Heart left ventricle (tissue), 16 donors: ENCODE measurements around the gene MCC. TPM values are rescaled to one million over a fixed set of nuclear protein-coding genes. Genes with fewer than 3 reads are reported as not detected.

Experiments used
- ATAC-seq, 4 donors: fragments of 200-7000 bp; cut with Tn5 transposase; one replicate each; pipeline ENCODE4 v1.9.1; 2020 to 2022; ENCODE audit warnings: moderate library complexity in 4 of 4, mild to moderate bottlenecking in 3 of 4, moderate number of reproducible peaks in 1 of 4
- DNase-seq, 5 donors: peaks; one replicate each; pipeline ENCODE4 v3.0.0-alpha.2; 2020
- H3K27ac ChIP-seq, 12 donors: fragments of 200-600 bp; sonication (generic) in 4 of 12; one replicate each; pipeline versions ENCODE4 v1.5.0 to v1.8.0; 2016 to 2022; ENCODE audit warnings: mild to moderate bottlenecking in 2 of 12
- H3K27me3 ChIP-seq, 9 donors: fragments of 200-600 bp; sonication (generic) in 2 of 9; one replicate each; pipeline versions ENCODE4 v1.5.1 to v1.8.0; 2016 to 2022; ENCODE audit warnings: mild to moderate bottlenecking in 3 of 9
- H3K36me3 ChIP-seq, 9 donors: fragments of 200-600 bp; sonication (generic) in 2 of 9; one replicate each; pipeline versions ENCODE4 v1.5.0 to v1.8.0; 2018 to 2022; ENCODE audit warnings: mild to moderate bottlenecking in 2 of 9
- H3K4me1 ChIP-seq, 12 donors: fragments of 200-600 bp; sonication (generic) in 4 of 12; one replicate each; pipeline versions ENCODE4 v1.5.0 to v1.8.0; 2016 to 2022; ENCODE audit warnings: mild to moderate bottlenecking in 3 of 12
- H3K4me3 ChIP-seq, 12 donors: fragments of 200-600 bp; sonication (generic) in 4 of 12; one replicate each; pipeline versions ENCODE4 v1.5.0 to v1.8.0; 2017 to 2022; ENCODE audit warnings: mild to moderate bottlenecking in 9 of 12, moderate library complexity in 4 of 12
- H3K9me3 ChIP-seq, 12 donors: fragments of 200-600 bp; sonication (generic) in 4 of 12; one replicate each; pipeline versions ENCODE4 v1.5.0 to v1.8.0; 2016 to 2022; ENCODE audit warnings: mild to moderate bottlenecking in 1 of 12
- CTCF ChIP-seq, 12 donors: fragments of 200-600 bp; sonication (generic) in 4 of 12; IDR thresholded peaks; one replicate each; pipeline versions ENCODE4 v1.5.0 to v1.8.0; 2018 to 2022; ENCODE audit warnings: antibody characterized with exemption in 12 of 12, mild to moderate bottlenecking in 5 of 12
- POLR2A ChIP-seq, 2 donors: fragments of 450-650 bp; IDR thresholded peaks; one replicate each; pipeline ENCODE4 v1.6.1; 2017; ENCODE audit warnings: antibody characterized with exemption in 2 of 2, mild to moderate bottlenecking in 2 of 2, moderate library complexity in 2 of 2
- WGBS, 4 donors: extraction: QIAGEN DNeasy Blood & Tissue Kit in 2 of 4; methylation state at CpG; one replicate each; pipeline versions ENCODE4 v1.1.5 to v1.1.7; 2013 to 2018; 5-methylcytosine and 5-hydroxymethylcytosine counted together
- intact Hi-C, 10 donors: fragments of 100-400 bp; cut with DNase I; formaldehyde crosslinking; loops; one replicate each; pipeline versions ENCODE4 v1.11.1 to v1.14.2; 2022
- polyA plus RNA-seq, 2 donors: library from polyadenylated mRNA; stranded (reverse); fragments of 200-250 nt; gene quantifications; one replicate each; pipeline ENCODE4 v1.2.3, GENCODE V29; 2013
- total RNA-seq, 9 donors: library from RNA; depleted of rRNA in 2 of 9; stranded (reverse); fragments of >200 nt in 2 of 9; fragmentation: NEBNext Ultra II Directional in 3 of 9; extraction: Animal tissue kit (Norgen Biotek cat#: 25700) in 3 of 9; gene quantifications; one replicate each; pipeline versions ENCODE4 v1.1.0 to v1.2.4, GENCODE V29; 2016 to 2023
- donor health status: ischemic (EF 13 %, LVEDD 7.1; RV severe dilation, severe dysfunction).
- donor health status: healthy with polysubstance abuse.
- donor health status: DM: no; HTN: yes; CAD: no.
- donor health status: DM: no; HTN: no; CAD: no.
- donor health status: ischemic (EF 25% LVEDD 6.9; RV normal size, moderate dysfunction).
- donor health status: ischemic (EF 25% LVEDD 5.7; RV mildly dilated, moderate dysfunction).
- donor health status: healthy.
- donor health status: DM: yes; HTN: yes; CAD: no.
- donor health status: ischemic (EF 35%, LVEDD 5.7; RV mildly dilated, moderate dysfunction).
- donor health status: nonischemic (EF 11% LVEDD 7.7; RV severe dilation, severe dysfunction).
- donor health status: DM: yes; HTN: yes; CAD: no.
- donor health status: PGD.
- donor health status: ischemic (EF 29% LVEDD 5.4; RV normal size, mild dysfunction).
- donor health status: nonischemic (EF 23%, LVEDD 6.1; RV moderate dilation, normal function).

The MCC gene
- total and polyA plus RNA-seq, 11 donors: 6.1 to 33.8 (median 24.3) TPM

GRCh38 chr5:113448252-113448651 lies 40.0 kb downstream of the MCC start:
- WGBS, 4 donors: 83 to 87% (median 85%) methylated on average over 3 of the region's 3 CpGs
- no peak for TF ChIP-seq CTCF (IDR thresholded peaks at IDR 0.05)
- TF ChIP-seq POLR2A (IDR thresholded peaks at IDR 0.05): no peak
- Histone ChIP-seq H3K27ac (no peak overlapping the region), H3K4me1 (peaks cover 0 to 10% (median 0%) of the 10 kb centered on the region in 12 donors), H3K36me3 (no peaks in the 10 kb centered on the region), H3K27me3 (no peaks in the 10 kb centered on the region), H3K4me3 (no peak overlapping the region), H3K9me3 (peaks cover 0 to 14% (median 0%) of the 10 kb centered on the region in 12 donors)
- DNase-seq (no peak), ATAC-seq (no peak)
- intact Hi-C loops: no loop called here

GRCh38 chr5:113447498-113448050 lies 40.7 kb downstream of the MCC start:
- H3K27ac ChIP-seq: no peak overlapping the region
- no peaks in the 10 kb centered on the region for H3K36me3 ChIP-seq
- DNase-seq (no peak), ATAC-seq (peak in 1 of 4 donors; percentile 41)
- peaks cover 0 to 21% (median 0%) of the 10 kb centered on the region in 12 donors for H3K9me3 ChIP-seq
- no peak overlapping the region for H3K4me3 ChIP-seq
- intact Hi-C loops: no loop called here
- WGBS, 4 donors: 54 to 63% (median 57%) methylated on average over 4 of the region's 4 CpGs
- no peaks in the 10 kb centered on the region for H3K27me3 ChIP-seq
- TF ChIP-seq POLR2A (IDR thresholded peaks at IDR 0.05): no peak
- TF ChIP-seq CTCF (IDR thresholded peaks at IDR 0.05): no peak
- H3K4me1 ChIP-seq: peaks cover 0 to 10% (median 0%) of the 10 kb centered on the region in 12 donors

GRCh38 chr5:113446358-113446927 lies 41.8 kb downstream of the MCC start:
- no peak overlapping the region for H3K27ac ChIP-seq
- peaks cover 0 to 10% (median 0%) of the 10 kb centered on the region in 12 donors for H3K4me1 ChIP-seq
- 37 to 47% (median 40%) methylated on average over 2 of the region's 2 CpGs for WGBS, 4 donors
- DNase-seq (no peak), ATAC-seq (peak; percentile 83 to 88 (median 85))
- no peaks in the 10 kb centered on the region for H3K27me3 ChIP-seq
- intact Hi-C loops: no loop called here
- TF ChIP-seq POLR2A (IDR thresholded peaks at IDR 0.05): no peak
- TF ChIP-seq CTCF (IDR thresholded peaks at IDR 0.05): no peak
- H3K9me3 ChIP-seq: peaks cover 0 to 22% (median 0%) of the 10 kb centered on the region in 12 donors
- H3K4me3 ChIP-seq: no peak overlapping the region
- H3K36me3 ChIP-seq: no peaks in the 10 kb centered on the region

DNA sequence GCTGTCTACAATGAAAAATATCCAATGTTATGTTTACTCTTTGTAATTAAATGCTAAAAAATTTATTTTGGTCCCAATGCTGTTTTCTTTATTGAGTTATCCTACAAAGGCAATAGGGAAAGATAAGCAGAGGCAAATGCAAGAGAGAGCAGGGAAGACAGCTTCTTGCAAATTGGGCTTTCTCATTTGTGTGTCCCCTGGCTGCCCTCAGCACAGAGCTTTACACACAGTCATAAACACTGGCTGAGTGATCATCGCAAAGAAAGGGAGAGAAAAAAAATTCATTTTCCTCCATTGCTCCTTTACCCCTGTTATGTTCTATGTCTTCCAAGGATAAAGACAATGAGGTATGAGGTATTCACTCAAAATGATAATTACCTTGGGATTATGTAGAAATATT lies 51.1 kb downstream of the MCC start:
- no peak for ATAC-seq
- no peak for DNase-seq

More for the DNA sequence above, 51.1 kb downstream of the MCC start:
- Histone ChIP-seq H3K27me3 (no peaks in the 10 kb centered on the region), H3K27ac (no peak overlapping the region), H3K4me3 (no peak overlapping the region), H3K9me3 (no peaks in the 10 kb centered on the region), H3K36me3 (no peaks in the 10 kb centered on the region), H3K4me1 (peaks cover 0 to 11% (median 5%) of the 10 kb centered on the region in 12 donors)
- intact Hi-C loops: loop anchor here in 1 of 10 donors (5.0 kb wide), 1 partner anchor 70 kb away; no protein-coding TSS in a partner anchor
- 74 to 84% (median 79%) methylated on average over 1 of the region's 1 CpG for WGBS, 4 donors
- TF ChIP-seq CTCF (IDR thresholded peaks at IDR 0.05): no peak
- TF ChIP-seq POLR2A (IDR thresholded peaks at IDR 0.05): no peak
